Smooth muscle cell of the pulmonary artery (primary cell): Measurements from ENCODE around the gene ENPP5. TPM values are rescaled to one million over a fixed set of nuclear protein-coding genes. Genes with fewer than 3 reads are reported as not detected.

Source experiments
- total RNA-seq: library from RNA; depleted of rRNA; stranded (reverse); fragments of >200 nt; gene quantifications from 2 replicates; pipeline ENCODE4 v1.2.3, GENCODE V29; 2014

ENPP5 gene, protein sequence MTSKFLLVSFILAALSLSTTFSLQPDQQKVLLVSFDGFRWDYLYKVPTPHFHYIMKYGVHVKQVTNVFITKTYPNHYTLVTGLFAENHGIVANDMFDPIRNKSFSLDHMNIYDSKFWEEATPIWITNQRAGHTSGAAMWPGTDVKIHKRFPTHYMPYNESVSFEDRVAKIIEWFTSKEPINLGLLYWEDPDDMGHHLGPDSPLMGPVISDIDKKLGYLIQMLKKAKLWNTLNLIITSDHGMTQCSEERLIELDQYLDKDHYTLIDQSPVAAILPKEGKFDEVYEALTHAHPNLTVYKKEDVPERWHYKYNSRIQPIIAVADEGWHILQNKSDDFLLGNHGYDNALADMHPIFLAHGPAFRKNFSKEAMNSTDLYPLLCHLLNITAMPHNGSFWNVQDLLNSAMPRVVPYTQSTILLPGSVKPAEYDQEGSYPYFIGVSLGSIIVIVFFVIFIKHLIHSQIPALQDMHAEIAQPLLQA
- 0.07 and 3.6 TPM in 2 replicates for total RNA-seq

DNA sequence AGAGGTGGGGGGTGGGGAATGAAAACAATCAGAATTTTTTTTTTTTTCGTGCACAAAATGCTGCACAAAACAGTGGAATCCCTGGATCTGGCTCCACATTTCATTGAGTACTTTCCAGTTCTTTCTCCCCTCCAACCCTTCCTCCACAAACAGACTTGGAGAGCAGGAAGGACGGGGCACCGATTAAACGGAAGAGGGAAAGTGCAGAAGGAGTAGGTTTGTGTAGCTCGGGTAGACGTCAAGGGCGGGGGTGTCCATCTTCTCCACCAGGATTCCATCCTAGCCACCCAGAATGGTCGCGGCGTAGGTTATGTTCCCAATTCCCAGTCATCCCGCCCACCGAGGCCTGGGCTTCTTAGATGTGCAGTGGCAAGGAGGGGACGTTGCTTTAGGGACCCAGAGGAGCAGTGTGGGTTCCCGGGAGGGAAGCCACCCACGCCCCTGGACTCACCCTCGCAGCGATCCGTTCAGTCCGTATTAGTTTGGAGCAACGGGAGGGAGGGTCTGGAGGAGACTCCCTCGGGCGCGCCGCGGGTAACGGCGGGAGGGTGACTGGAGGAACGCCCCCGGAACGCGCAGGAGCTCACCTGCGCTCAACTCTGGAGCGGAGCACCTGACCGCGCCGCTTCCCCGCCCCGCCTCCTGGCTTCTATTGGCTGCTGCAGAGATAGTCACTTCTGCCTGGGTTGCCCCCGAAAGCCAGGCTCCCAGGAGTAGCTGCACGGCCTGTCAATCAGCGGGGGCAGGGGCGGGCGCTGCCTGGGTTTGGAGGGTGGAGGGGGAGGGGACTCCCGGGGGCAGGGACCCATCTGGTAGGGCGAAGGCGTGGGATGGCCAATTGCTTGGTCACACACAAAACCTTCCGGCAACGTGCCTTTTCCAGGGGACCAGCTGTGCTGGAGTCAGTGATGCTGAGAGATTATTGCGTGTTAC lies at the start of gene ENPP5:
Gene ENPP5, minus strand, starts transcription at position 624 of the 933 bp plus-strand sequence. CDS start 2,718 bp downstream, outside the sequence.

DNA sequence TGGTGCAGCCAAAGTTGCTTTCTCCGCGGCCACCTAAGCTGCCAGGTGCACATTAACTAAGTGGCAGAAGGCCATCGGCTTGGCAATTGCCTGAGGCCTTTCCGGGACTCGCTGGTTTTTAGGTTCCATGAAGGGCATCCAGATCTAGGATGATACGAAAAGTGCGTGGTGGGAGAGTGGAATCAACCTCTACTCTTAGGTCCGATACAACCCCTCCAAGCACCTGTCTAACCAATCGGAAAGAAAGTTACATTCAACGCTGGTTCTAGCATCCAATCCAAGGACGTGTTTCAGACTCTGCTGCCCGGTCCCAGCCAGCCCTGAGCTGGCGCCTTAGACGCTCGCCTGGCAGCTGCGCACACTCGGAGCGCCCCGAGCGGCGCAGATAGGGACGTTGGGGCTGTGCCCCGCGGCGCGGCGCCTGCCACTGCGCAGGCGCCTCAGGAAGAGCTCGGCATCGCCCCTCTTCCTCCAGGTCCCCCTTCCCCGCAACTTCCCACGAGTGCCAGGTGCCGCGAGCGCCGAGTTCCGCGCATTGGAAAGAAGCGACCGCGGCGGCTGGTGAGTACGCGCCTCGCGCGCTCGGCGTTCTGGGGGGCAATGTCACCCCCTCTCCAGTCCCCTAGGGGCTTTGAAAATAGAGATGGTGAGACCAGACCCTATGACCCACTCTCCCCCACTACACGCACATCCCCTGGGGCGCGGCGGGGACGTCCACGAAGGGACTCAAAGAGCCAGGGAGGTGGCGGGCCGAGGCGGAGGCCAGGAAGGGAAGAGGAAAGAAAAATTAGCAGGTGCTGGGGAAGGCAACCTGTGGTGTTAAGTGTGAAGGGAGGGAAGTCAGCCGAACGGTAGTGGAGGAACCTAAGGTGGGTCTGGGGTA lies 40.9 kb downstream of the ENPP5 start, which contains the start of gene ENPP4:
Gene ENPP4, plus strand, starts transcription at position 361 of the 883 bp plus-strand sequence. CDS start 9,595 bp downstream, outside the sequence.

Other genes starting within 250 kb of the ENPP5 start
- gene CLIC5, start 155.1 kb downstream of the ENPP5 start, total RNA-seq, result under 0.01 TPM in 1 of 2 replicates, not detected in the other
- 0.89 and 17.1 TPM in 2 replicates for gene ENPP4, start 41.0 kb downstream of the ENPP5 start, total RNA-seq